Fibroblast of lung (primary cell): ENCODE results near the gene SUSD6. TPM values are rescaled to one million over a fixed set of nuclear protein-coding genes. Genes with fewer than 3 reads are reported as not detected.
"Not testable (repeated sequence)": the region's sequence is repeated elsewhere in the genome, so short reads cannot be mapped to it uniquely, and the experiment has no call there.

ENCODE experiments used
- DNase-seq, 2 donors: peaks; one replicate each; pipeline versions ENCODE4 v3.0.0 to v3.0.0-alpha.2; 2010; ENCODE audit warnings: low read depth in 2 of 2
- H2AFZ ChIP-seq: 2 replicates; pipeline ENCODE4 v1.5.1; 2012; ENCODE audit warnings: low read length, control low read depth, inconsistent platforms
- H3K27ac ChIP-seq: 2 replicates; pipeline ENCODE4 v1.5.1; 2011; ENCODE audit warnings: low read length, control low read depth; ENCODE audit not compliant: insufficient read depth
- H3K27me3 ChIP-seq: 2 replicates; pipeline ENCODE4 v1.5.1; 2011; ENCODE audit warnings: mild to moderate bottlenecking, low read length; ENCODE audit not compliant: control insufficient read depth, insufficient read depth
- H3K36me3 ChIP-seq: 2 replicates; pipeline ENCODE4 v1.5.1; 2011; ENCODE audit warnings: low read length; ENCODE audit not compliant: control insufficient read depth, insufficient read depth
- H3K4me1 ChIP-seq: 2 replicates; pipeline ENCODE4 v1.5.1; 2011; ENCODE audit warnings: low read length; ENCODE audit not compliant: control insufficient read depth, insufficient read depth; ENCODE audit errors: extremely low read depth
- H3K4me2 ChIP-seq: 2 replicates; pipeline ENCODE4 v1.5.1; 2011; ENCODE audit warnings: low read length, control low read depth; ENCODE audit not compliant: insufficient read depth; ENCODE audit errors: extremely low read depth
- H3K4me3 ChIP-seq, 4 experiments: fragments of 200-600 bp in 1 of 4; sonication (generic) in 1 of 4; replicated peaks in 1 of 4; 2 replicates each; pipeline ENCODE4 v1.5.1; 2011 to 2016; ENCODE audit warnings: low read length in 4 of 4, low read depth in 3 of 4, mild to moderate bottlenecking in 3 of 4, control low read depth in 2 of 4, inconsistent platforms in 1 of 4, mixed read lengths in 1 of 4; ENCODE audit not compliant: insufficient read depth in 1 of 4; ENCODE audit errors: control extremely low read depth in 1 of 4
- H3K79me2 ChIP-seq: 2 replicates; pipeline ENCODE4 v1.5.1; 2012; ENCODE audit warnings: mild to moderate bottlenecking, low read length, inconsistent platforms; ENCODE audit not compliant: control insufficient read depth, insufficient read depth
- H3K9ac ChIP-seq: 2 replicates; pipeline ENCODE4 v1.5.1; 2011; ENCODE audit warnings: mild to moderate bottlenecking, low read length, control low read depth; ENCODE audit not compliant: insufficient read depth
- H3K9me3 ChIP-seq: 2 replicates; pipeline ENCODE4 v1.5.1; 2012; ENCODE audit warnings: low read depth, low read length; ENCODE audit not compliant: control insufficient read depth, insufficient read depth
- H4K20me1 ChIP-seq: 2 replicates; pipeline ENCODE4 v1.5.1; 2011; ENCODE audit warnings: low read length; ENCODE audit not compliant: control insufficient read depth, insufficient read depth; ENCODE audit errors: extremely low read depth
- EZH2 ChIP-seq: IDR thresholded peaks from 2 replicates; pipeline ENCODE4 v1.5.1; 2012; ENCODE audit warnings: low read length, control low read depth, mild to moderate bottlenecking; ENCODE audit errors: missing control alignments
- polyA plus RNA-seq, 2 donors: library from polyadenylated mRNA; depleted of rRNA in 1 of 2; stranded (reverse) in 1 of 2; unstranded in 1 of 2; fragments of >200 nt; gene quantifications; 2 replicates each; pipeline ENCODE4 v1.2.1, GENCODE V29; 2011 to 2012; ENCODE audit warnings: missing spikeins in 1 of 2
- total RNA-seq: library from RNA; depleted of rRNA; stranded (reverse); fragments of >200 nt; gene quantifications from 2 replicates; pipeline ENCODE4 v1.2.1, GENCODE V29; 2014
- TF ChIP-seq, protein P1 (sequence below), 2 donors: IDR thresholded peaks in 1 of 2; conservative IDR thresholded peaks in 1 of 2; 1 replicate in 1 of 2; 2 replicates in 1 of 2; pipeline ENCODE4 v1.5.1; 2011 to 2012; ENCODE audit warnings: low read length in 2 of 2, control low read depth in 1 of 2, inconsistent platforms in 1 of 2, low read depth in 1 of 2, mild to moderate bottlenecking in 1 of 2

Gene SUSD6
- total and polyA plus RNA-seq, 2 donors (not counting 1 experiment from before 2014, with no cell fraction given): 9.1 to 11.4 TPM

DNA sequence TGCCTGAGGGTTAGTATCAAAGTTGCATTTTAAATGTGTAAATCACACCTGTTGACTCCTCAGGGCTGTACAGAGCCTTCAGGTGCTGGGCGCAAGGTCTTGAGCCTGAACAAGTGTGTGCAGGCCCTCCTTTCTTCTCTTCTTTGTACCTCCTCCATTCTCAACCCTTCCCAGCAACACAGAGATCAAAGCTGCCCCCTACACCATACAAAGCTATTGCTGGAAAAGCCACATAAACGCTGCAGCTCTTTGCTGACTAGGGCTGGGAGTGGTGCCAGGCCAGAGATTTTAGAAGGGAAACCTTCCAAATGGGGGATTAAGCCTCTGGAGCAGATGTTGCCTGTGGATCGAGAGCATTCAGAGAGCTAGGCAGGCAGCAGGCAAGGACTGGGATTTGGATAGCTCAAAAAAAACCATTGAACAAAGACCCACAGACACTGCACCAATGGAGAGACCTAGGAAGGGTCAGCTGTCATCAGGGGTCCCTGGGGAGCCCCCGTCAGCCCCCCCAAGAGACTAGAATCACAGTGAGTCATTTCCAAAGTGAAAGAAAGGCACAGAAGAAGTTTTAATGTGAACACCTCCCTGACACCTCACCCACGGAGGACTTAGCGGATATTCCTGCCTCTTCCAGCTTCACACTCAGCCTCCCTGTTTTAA lies 18.2 kb upstream of the SUSD6 start:
- Histone ChIP-seq H3K79me2 (no peaks in the 10 kb centered on the region), H3K36me3 (no peaks in the 10 kb centered on the region), H3K4me3 (peak overlapping the region in 2 of 4 experiments; percentile 19 to 33), H3K9me3 (no peaks in the 10 kb centered on the region), H3K27me3 (peaks cover 3% of the 10 kb centered on the region), H3K27ac (no peak overlapping the region), H3K4me1 (no peaks in the 10 kb centered on the region), H4K20me1 (no peaks in the 10 kb centered on the region), H3K4me2 (peak overlapping the region; percentile 48), H3K9ac (no peak overlapping the region), H2AFZ (peak overlapping the region; percentile 30)
- DNase-seq: peak; percentile 65 to 74
- no peak for TF ChIP-seq EZH2
- TF ChIP-seq, protein P1, sequence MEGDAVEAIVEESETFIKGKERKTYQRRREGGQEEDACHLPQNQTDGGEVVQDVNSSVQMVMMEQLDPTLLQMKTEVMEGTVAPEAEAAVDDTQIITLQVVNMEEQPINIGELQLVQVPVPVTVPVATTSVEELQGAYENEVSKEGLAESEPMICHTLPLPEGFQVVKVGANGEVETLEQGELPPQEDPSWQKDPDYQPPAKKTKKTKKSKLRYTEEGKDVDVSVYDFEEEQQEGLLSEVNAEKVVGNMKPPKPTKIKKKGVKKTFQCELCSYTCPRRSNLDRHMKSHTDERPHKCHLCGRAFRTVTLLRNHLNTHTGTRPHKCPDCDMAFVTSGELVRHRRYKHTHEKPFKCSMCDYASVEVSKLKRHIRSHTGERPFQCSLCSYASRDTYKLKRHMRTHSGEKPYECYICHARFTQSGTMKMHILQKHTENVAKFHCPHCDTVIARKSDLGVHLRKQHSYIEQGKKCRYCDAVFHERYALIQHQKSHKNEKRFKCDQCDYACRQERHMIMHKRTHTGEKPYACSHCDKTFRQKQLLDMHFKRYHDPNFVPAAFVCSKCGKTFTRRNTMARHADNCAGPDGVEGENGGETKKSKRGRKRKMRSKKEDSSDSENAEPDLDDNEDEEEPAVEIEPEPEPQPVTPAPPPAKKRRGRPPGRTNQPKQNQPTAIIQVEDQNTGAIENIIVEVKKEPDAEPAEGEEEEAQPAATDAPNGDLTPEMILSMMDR (conservative IDR thresholded peaks at IDR 0.05 in 1 of 2, IDR thresholded peaks at IDR 0.05 in 1 of 2; ENCODE audit: low read depth in 1 of 2, low read length in 2 of 2): no peak

DNA sequence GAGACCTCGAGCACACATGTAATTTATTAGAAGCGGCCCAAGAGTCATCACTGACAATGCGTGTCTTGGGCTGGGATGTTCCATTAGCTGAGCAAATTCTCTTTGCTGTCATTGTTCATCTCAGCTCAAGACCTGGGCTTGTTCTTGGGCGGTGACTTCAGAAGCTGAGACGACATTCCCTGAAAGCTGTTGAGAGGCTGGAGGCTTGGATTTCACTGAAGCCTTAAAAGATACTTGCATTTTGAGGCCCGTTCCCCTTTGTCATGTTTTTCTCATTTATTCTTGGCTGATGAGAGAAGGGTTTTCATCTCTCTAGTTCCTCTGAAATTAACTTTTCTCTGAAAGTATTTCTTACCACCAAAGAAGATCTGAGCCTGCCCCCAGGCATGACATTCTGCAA lies 16.6 kb upstream of the SUSD6 start:
- TF ChIP-seq EZH2: no peak
- TF ChIP-seq, protein P1 (conservative IDR thresholded peaks at IDR 0.05 in 1 of 2, IDR thresholded peaks at IDR 0.05 in 1 of 2; ENCODE audit: low read depth in 1 of 2, low read length in 2 of 2): no peak
- H3K4me3 ChIP-seq: no peak overlapping the region
- DNase-seq: no peak
- no peaks in the 10 kb centered on the region for H3K4me1 ChIP-seq
- no peak overlapping the region for H2AFZ ChIP-seq
- H3K4me2 ChIP-seq: no peak overlapping the region
- no peak overlapping the region for H3K9ac ChIP-seq
- no peaks in the 10 kb centered on the region for H3K9me3 ChIP-seq
- no peaks in the 10 kb centered on the region for H4K20me1 ChIP-seq
- no peak overlapping the region for H3K27ac ChIP-seq
- H3K27me3 ChIP-seq: no peaks in the 10 kb centered on the region
- no peaks in the 10 kb centered on the region for H3K36me3 ChIP-seq
- no peaks in the 10 kb centered on the region for H3K79me2 ChIP-seq

DNA sequence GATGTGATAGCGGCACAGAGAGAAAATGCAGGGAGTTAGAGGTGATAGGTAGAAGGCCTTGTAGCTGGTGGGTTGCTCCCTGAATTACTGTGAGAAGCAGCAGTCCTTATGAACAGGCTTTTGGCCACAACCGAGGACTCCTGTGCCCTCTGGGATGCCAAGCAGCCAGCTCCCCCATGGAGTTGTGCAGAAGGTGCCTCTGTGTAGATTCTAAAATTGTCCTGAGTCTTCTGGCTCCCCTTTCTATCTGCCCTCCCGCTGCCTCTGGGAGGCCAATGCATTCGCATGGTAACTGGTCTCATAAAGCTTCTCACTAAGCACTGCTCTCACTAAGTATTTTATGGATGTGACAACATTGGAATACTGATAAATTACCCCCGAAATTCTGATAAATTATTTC lies 16.1 kb upstream of the SUSD6 start:
- H3K79me2 ChIP-seq: no peaks in the 10 kb centered on the region
- H3K36me3 ChIP-seq: no peaks in the 10 kb centered on the region
- H3K27ac ChIP-seq: no peak overlapping the region
- TF ChIP-seq, protein P1 (conservative IDR thresholded peaks at IDR 0.05 in 1 of 2, IDR thresholded peaks at IDR 0.05 in 1 of 2; ENCODE audit: low read depth in 1 of 2, low read length in 2 of 2): no peak
- TF ChIP-seq EZH2: no peak
- no peak overlapping the region for H3K9ac ChIP-seq
- H3K4me3 ChIP-seq: no peak overlapping the region
- H3K27me3 ChIP-seq: no peaks in the 10 kb centered on the region
- no peak overlapping the region for H3K4me2 ChIP-seq
- no peak for DNase-seq
- H3K9me3 ChIP-seq: no peaks in the 10 kb centered on the region
- H4K20me1 ChIP-seq: no peaks in the 10 kb centered on the region
- no peak overlapping the region for H2AFZ ChIP-seq
- no peaks in the 10 kb centered on the region for H3K4me1 ChIP-seq

DNA sequence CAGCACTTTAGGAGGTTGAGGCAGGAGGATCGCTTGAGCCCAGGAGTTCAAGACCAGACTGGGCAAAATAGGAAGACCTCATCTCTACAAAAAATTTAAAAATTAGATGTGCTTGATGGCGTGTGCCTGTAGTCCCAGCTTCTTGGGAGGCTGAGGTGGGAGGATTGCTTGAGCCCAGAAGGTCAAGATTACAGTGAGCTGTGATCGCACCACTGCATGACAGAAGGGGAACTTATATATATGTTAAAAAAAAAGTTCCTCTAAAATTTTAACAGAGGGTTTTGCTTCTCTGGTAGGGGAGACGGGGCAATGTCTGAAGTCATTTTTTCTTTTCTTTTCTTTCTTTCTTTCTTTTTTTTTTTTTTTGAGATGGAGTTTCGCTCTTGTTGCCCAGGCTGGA lies 12.0 kb upstream of the SUSD6 start:
- not testable (repeated sequence) for DNase-seq, H3K79me2 ChIP-seq, H3K4me3 ChIP-seq, H2AFZ ChIP-seq, H3K9ac ChIP-seq, H3K9me3 ChIP-seq, H3K36me3 ChIP-seq, H3K4me2 ChIP-seq, H3K4me1 ChIP-seq, H3K27ac ChIP-seq, H4K20me1 ChIP-seq, H3K27me3 ChIP-seq
